HepG2 (cell line): ENCODE data around the gene WRAP73.

Experiments used
- CTCF ChIP-seq: sonication (generic); formaldehyde crosslinking; IDR thresholded peaks from 2 replicates; pipeline ENCODE4 v1.5.0; 2020; ENCODE audit warnings: mild to moderate bottlenecking, missing genetic modification reagents, moderate library complexity
- EP300 ChIP-seq, 3 experiments: sonication (generic) in 1 of 3; formaldehyde crosslinking in 1 of 3; IDR thresholded peaks; 2 replicates each; pipeline versions ENCODE4 v1.5.1 to v1.6.1; 2011 to 2020; ENCODE audit warnings: low read depth in 2 of 3, low read length in 2 of 3, borderline replicate concordance in 1 of 3, improper control_type of control experiment in 1 of 3, mild to moderate bottlenecking in 1 of 3, missing genetic modification reagents in 1 of 3, moderate library complexity in 1 of 3
- PCBP2 ChIP-seq: fragments of 200-400 bp; formaldehyde crosslinking; optimal IDR thresholded peaks from 2 replicates; pipeline ENCODE3; 2018; ENCODE audit warnings: low read length, low read depth; ENCODE audit not compliant: poor library complexity, severe bottlenecking
- RXRA ChIP-seq: sonication (generic); formaldehyde crosslinking; IDR thresholded peaks from 2 replicates; pipeline ENCODE4 v1.5.1; 2020; ENCODE audit warnings: missing genetic modification reagents
- TF ChIP-seq, protein P1 (sequence below): sonication (generic); formaldehyde crosslinking; IDR thresholded peaks from one replicate; pipeline ENCODE4 v1.5.1; 2020; ENCODE audit warnings: mild to moderate bottlenecking, missing genetic modification reagents; ENCODE audit errors: not compliant biosample characterization
- TF ChIP-seq, protein P2 (sequence below): sonication (generic); formaldehyde crosslinking; IDR thresholded peaks from 2 replicates; pipeline ENCODE4 v1.4.0; 2020; ENCODE audit warnings: missing genetic modification reagents

DNA sequence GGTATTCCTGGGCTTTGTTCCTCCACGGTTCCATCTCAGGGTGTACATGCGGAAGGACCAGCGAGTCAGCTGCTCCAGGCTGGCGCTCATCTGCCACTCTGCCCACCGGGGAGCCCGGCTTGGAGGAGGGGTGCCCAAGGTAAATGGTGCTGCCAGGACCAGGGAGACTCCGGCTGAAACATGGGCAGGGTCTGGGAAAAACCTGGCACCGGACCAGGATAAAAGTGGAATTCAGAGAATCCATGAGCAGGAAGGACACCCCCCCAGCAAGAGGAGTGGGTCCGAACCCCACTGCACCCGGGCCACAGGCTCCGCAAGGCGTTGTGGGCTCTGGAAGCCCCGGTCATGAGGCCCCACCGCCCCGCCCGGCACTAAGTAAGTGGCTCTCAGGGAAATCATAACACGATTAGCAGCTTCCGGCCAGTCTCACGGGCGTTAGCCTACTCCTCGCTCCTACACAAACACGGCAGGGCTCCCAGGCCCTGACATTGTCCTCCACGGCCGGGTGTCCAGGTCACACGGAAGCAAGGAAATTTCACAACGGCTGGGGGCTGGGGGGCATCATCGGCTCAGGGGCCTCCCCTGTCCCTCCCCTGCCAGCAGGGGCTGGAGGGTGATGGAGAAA, 59.7 kb downstream of the WRAP73 start:
- TF ChIP-seq PCBP2 (no peak), CTCF (CRISPR knock-in tag) (no peak), EP300 (IDR thresholded peaks at IDR 0.05; ENCODE audit: low read depth in 2 of 2, low read length in 2 of 2) (no peak), EP300 (CRISPR knock-in tag; IDR thresholded peaks at IDR 0.05; ENCODE audit: borderline replicate concordance) (no peak), RXRA (CRISPR knock-in tag) (no peak)
- TF ChIP-seq, protein P1, sequence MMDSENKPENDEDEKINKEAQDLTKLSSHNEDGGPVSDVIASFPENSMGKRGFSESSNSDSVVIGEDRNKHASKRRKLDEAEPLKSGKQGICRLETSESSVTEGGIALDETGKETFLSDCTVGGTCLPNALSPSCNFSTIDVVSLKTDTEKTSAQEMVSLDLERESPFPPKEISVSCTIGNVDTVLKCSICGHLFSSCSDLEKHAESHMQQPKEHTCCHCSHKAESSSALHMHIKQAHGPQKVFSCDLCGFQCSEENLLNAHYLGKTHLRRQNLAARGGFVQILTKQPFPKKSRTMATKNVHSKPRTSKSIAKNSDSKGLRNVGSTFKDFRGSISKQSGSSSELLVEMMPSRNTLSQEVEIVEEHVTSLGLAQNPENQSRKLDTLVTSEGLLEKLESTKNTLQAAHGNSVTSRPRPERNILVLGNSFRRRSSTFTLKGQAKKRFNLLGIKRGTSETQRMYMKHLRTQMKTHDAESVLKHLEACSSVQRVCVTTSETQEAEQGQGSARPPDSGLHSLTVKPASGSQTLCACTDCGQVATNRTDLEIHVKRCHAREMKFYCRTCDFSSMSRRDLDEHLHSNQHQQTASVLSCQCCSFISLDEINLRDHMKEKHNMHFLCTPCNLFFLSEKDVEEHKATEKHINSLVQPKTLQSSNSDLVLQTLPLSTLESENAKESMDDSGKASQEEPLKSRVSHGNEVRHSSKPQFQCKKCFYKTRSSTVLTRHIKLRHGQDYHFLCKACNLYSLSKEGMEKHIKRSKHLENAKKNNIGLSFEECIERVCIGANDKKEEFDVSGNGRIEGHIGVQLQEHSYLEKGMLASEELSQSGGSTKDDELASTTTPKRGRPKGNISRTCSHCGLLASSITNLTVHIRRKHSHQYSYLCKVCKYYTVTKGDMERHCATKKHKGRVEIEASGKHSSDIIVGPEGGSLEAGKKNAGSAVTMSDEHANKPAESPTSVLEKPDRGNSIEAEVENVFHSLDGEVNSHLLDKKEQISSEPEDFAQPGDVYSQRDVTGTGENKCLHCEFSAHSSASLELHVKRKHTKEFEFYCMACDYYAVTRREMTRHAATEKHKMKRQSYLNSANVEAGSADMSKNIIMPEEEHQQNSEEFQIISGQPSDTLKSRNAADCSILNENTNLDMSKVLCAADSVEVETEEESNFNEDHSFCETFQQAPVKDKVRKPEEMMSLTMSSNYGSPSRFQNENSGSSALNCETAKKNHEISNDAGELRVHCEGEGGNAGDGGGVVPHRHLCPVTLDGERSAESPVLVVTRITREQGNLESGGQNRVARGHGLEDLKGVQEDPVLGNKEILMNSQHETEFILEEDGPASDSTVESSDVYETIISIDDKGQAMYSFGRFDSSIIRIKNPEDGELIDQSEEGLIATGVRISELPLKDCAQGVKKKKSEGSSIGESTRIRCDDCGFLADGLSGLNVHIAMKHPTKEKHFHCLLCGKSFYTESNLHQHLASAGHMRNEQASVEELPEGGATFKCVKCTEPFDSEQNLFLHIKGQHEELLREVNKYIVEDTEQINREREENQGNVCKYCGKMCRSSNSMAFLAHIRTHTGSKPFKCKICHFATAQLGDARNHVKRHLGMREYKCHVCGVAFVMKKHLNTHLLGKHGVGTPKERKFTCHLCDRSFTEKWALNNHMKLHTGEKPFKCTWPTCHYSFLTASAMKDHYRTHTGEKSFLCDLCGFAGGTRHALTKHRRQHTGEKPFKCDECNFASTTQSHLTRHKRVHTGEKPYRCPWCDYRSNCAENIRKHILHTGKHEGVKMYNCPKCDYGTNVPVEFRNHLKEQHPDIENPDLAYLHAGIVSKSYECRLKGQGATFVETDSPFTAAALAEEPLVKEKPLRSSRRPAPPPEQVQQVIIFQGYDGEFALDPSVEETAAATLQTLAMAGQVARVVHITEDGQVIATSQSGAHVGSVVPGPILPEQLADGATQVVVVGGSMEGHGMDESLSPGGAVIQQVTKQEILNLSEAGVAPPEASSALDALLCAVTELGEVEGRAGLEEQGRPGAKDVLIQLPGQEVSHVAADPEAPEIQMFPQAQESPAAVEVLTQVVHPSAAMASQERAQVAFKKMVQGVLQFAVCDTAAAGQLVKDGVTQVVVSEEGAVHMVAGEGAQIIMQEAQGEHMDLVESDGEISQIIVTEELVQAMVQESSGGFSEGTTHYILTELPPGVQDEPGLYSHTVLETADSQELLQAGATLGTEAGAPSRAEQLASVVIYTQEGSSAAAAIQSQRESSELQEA, result no peak
- TF ChIP-seq, protein P2, sequence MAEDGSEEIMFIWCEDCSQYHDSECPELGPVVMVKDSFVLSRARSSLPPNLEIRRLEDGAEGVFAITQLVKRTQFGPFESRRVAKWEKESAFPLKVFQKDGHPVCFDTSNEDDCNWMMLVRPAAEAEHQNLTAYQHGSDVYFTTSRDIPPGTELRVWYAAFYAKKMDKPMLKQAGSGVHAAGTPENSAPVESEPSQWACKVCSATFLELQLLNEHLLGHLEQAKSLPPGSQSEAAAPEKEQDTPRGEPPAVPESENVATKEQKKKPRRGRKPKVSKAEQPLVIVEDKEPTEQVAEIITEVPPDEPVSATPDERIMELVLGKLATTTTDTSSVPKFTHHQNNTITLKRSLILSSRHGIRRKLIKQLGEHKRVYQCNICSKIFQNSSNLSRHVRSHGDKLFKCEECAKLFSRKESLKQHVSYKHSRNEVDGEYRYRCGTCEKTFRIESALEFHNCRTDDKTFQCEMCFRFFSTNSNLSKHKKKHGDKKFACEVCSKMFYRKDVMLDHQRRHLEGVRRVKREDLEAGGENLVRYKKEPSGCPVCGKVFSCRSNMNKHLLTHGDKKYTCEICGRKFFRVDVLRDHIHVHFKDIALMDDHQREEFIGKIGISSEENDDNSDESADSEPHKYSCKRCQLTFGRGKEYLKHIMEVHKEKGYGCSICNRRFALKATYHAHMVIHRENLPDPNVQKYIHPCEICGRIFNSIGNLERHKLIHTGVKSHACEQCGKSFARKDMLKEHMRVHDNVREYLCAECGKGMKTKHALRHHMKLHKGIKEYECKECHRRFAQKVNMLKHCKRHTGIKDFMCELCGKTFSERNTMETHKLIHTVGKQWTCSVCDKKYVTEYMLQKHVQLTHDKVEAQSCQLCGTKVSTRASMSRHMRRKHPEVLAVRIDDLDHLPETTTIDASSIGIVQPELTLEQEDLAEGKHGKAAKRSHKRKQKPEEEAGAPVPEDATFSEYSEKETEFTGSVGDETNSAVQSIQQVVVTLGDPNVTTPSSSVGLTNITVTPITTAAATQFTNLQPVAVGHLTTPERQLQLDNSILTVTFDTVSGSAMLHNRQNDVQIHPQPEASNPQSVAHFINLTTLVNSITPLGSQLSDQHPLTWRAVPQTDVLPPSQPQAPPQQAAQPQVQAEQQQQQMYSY (CRISPR knock-in tag), result peak; percentile 95
